ENCODE results near the gene CSMD2. TPM values are rescaled to one million over a fixed set of nuclear protein-coding genes. Genes with fewer than 3 reads are reported as not detected.

Gene CSMD2
- polyA plus RNA-seq, 1 of the 3 experiments (the other 2 are of a cell fraction): not detected

DNA sequence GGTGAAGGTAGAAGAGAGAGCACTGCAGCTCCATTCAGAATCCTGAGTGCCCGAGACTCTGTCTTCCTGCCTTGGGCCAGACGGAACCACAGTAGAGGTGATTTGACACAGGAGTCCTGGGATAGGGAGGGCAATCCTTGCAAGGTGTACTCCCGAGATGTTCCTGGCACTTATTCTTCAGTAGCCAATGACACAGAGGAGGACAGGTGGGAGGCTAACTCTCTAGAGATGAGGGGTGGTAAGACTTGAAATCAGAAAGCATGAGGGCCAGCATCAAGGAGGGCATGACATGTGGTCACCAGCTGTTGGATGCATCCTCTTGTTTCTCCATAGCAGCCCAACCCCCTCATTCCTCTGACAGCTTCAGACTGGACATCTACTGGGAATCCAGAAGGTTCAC, 56.3 kb downstream of the CSMD2 start (continued):
- TF ChIP-seq, protein P1, sequence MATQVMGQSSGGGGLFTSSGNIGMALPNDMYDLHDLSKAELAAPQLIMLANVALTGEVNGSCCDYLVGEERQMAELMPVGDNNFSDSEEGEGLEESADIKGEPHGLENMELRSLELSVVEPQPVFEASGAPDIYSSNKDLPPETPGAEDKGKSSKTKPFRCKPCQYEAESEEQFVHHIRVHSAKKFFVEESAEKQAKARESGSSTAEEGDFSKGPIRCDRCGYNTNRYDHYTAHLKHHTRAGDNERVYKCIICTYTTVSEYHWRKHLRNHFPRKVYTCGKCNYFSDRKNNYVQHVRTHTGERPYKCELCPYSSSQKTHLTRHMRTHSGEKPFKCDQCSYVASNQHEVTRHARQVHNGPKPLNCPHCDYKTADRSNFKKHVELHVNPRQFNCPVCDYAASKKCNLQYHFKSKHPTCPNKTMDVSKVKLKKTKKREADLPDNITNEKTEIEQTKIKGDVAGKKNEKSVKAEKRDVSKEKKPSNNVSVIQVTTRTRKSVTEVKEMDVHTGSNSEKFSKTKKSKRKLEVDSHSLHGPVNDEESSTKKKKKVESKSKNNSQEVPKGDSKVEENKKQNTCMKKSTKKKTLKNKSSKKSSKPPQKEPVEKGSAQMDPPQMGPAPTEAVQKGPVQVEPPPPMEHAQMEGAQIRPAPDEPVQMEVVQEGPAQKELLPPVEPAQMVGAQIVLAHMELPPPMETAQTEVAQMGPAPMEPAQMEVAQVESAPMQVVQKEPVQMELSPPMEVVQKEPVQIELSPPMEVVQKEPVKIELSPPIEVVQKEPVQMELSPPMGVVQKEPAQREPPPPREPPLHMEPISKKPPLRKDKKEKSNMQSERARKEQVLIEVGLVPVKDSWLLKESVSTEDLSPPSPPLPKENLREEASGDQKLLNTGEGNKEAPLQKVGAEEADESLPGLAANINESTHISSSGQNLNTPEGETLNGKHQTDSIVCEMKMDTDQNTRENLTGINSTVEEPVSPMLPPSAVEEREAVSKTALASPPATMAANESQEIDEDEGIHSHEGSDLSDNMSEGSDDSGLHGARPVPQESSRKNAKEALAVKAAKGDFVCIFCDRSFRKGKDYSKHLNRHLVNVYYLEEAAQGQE (IDR thresholded peaks at IDR 0.05; ENCODE audit: low read depth, low read length): no peak
- TF ChIP-seq GATA2 (CRISPR knock-in tag; IDR thresholded peaks at IDR 0.05): no peak
- no peak for TF ChIP-seq CHD2 (IDR thresholded peaks at IDR 0.05; ENCODE audit: low read length, partially characterized antibody)
- TF ChIP-seq, protein P2, sequence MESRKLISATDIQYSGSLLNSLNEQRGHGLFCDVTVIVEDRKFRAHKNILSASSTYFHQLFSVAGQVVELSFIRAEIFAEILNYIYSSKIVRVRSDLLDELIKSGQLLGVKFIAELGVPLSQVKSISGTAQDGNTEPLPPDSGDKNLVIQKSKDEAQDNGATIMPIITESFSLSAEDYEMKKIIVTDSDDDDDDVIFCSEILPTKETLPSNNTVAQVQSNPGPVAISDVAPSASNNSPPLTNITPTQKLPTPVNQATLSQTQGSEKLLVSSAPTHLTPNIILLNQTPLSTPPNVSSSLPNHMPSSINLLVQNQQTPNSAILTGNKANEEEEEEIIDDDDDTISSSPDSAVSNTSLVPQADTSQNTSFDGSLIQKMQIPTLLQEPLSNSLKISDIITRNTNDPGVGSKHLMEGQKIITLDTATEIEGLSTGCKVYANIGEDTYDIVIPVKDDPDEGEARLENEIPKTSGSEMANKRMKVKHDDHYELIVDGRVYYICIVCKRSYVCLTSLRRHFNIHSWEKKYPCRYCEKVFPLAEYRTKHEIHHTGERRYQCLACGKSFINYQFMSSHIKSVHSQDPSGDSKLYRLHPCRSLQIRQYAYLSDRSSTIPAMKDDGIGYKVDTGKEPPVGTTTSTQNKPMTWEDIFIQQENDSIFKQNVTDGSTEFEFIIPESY (IDR thresholded peaks at IDR 0.05; ENCODE audit: borderline replicate concordance, low read depth): no peak
- TF ChIP-seq, protein P3, sequence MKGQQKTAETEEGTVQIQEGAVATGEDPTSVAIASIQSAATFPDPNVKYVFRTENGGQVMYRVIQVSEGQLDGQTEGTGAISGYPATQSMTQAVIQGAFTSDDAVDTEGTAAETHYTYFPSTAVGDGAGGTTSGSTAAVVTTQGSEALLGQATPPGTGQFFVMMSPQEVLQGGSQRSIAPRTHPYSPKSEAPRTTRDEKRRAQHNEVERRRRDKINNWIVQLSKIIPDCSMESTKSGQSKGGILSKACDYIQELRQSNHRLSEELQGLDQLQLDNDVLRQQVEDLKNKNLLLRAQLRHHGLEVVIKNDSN (IDR thresholded peaks at IDR 0.05; ENCODE audit: borderline replicate concordance, low read depth): no peak
- no peak for TF ChIP-seq EZH2phosphoT487 (IDR thresholded peaks at IDR 0.05; ENCODE audit: borderline replicate concordance, low read depth)

DNA sequence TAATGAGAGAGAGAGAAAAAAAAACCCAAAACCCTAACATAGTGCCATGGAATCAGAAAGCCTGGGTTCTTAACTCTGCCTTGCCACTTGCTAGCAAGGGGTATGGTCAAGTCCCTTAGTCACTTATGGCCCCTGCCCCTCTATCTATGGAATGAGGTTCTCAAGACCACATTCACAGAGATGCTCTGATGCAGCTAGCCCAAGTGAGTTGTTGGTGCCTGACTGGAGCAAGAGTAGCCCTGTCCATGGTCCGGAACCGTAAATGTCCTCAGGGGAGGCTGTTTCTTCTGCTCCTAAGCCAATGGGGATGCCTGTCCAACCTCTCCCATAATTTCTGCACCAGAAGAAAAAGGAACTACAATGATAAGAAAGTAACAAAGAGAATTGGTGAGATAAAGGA, 56.8 kb downstream of the CSMD2 start:
- ChIA-PET POLR2A (no interaction called here), CTCF (no interaction called here)
- Histone ChIP-seq H3F3A (replicated peaks; ENCODE audit: insufficient read depth) (no peaks in the 10 kb centered on the region), H3K27me3 (ENCODE audit: insufficient read depth) (no peaks in the 10 kb centered on the region), H3K9me2 (no peaks in the 10 kb centered on the region), H3K4me3 (ENCODE audit: low read depth in 2 of 2, low read length in 1 of 2) (no peak overlapping the region), H3K36me3 (replicated peaks in 1 of 2; ENCODE audit: control insufficient read depth in 1 of 2, insufficient read depth in 2 of 2, low read length in 1 of 2) (no peaks in the 10 kb centered on the region), H3K27ac (ENCODE audit: low read depth in 2 of 2, low read length in 1 of 2) (no peak overlapping the region), H2AFZ (ENCODE audit: low read depth) (no peak overlapping the region), H4K20me1 (ENCODE audit: insufficient read depth) (no peaks in the 10 kb centered on the region), H3K9ac (no peak overlapping the region), H3K9me3 (no peaks in the 10 kb centered on the region), H3K79me2 (ENCODE audit: insufficient read depth) (no peaks in the 10 kb centered on the region), H3K4me2 (no peak overlapping the region), H3K4me1 (ENCODE audit: control insufficient read depth in 1 of 2, insufficient read depth in 2 of 2, low read depth in 1 of 2, low read length in 1 of 2) (no peaks in the 10 kb centered on the region)
- no peak for DNase-seq
- WGBS (ENCODE audit: low lambda C conversion rate): 77% methylated on average over 2 of the region's 2 CpGs
- TF ChIP-seq TAF1 (IDR thresholded peaks at IDR 0.05; ENCODE audit: borderline replicate concordance, low read depth, low read length) (no peak), TEAD4 (IDR thresholded peaks at IDR 0.05; ENCODE audit: borderline replicate concordance, insufficient read depth) (no peak), RXRA (IDR thresholded peaks at IDR 0.05; ENCODE audit: borderline replicate concordance, low read depth) (no peak), GATA2 (CRISPR knock-in tag; IDR thresholded peaks at IDR 0.05) (no peak), RFX5 (IDR thresholded peaks at IDR 0.05; ENCODE audit: low read length) (no peak)
